Activated effector memory CD4-positive, alpha-beta T cell treated with Interleukin-2 at 50 U/mL for 16 hours (primary cell): ENCODE results near the gene CLPTM1L.
"Not testable (repeated sequence)": the region's sequence is repeated elsewhere in the genome, so short reads cannot be mapped to it uniquely, and the experiment has no call there.

Source experiments
- DNase-seq: peaks from one replicate; pipeline ENCODE4 v3.0.0-alpha.2; 2020

The CLPTM1L gene

DNA sequence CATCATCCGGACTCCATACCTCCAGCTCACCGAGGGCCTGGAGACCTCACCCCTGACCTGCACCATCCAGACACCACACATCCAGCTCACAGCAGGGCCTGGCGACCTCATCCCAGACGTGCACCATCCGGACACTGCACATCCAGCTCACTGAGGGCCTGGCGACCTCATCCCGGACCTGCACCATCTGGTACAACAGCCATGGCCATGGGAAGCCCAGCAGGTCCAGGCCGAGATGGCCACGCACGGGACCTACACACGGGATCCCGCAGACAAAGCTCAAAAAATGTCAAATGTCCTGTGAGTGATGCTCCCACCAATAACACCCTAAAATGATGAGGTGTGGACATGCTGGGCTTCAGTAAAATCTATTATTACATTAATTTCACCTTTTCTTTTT, 59.8 kb downstream of the CLPTM1L start:
- no peak for DNase-seq

DNA sequence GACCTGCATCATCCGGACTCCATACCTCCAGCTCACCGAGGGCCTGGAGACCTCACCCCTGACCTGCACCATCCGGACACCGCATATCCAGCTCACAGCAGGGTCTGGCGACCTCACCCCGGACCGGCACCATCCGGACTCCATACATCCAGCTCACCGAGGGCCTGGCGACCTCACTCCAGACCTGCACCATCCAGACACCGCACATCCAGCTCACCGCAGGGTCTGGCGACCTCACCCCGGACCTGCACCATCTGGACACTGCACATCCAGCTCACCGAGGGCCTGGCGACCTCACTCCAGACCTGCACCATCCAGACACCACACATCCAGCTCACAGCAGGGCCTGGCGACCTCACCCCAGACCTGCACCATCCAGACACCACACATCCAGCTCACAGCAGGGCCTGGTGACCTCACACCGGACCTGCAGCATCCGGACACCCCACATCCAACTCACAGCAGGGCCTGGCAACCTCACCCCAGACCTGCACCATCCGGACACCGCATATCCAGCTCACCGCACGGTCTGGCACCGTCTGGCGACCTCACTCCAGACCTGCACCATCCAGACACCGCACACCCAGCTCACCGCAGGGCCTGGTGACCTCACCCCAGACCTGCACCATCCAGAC, 60.4 kb downstream of the CLPTM1L start:
- not testable (repeated sequence) for DNase-seq

DNA sequence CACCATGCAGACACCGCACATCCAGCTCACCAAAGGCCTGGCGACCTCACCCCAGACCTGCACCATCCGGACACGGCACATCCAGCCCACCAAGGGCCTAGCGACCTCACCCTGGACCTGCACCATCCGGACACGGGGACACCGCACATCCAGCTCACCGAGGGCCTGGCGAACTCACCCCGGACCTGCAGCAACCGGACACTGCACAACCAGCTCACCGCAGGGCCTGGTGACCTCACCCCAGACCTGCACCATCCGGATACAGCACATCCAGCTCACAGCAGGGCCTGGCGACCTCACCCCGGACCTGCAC, 61.2 kb downstream of the CLPTM1L start:
- not testable (repeated sequence) for DNase-seq

DNA sequence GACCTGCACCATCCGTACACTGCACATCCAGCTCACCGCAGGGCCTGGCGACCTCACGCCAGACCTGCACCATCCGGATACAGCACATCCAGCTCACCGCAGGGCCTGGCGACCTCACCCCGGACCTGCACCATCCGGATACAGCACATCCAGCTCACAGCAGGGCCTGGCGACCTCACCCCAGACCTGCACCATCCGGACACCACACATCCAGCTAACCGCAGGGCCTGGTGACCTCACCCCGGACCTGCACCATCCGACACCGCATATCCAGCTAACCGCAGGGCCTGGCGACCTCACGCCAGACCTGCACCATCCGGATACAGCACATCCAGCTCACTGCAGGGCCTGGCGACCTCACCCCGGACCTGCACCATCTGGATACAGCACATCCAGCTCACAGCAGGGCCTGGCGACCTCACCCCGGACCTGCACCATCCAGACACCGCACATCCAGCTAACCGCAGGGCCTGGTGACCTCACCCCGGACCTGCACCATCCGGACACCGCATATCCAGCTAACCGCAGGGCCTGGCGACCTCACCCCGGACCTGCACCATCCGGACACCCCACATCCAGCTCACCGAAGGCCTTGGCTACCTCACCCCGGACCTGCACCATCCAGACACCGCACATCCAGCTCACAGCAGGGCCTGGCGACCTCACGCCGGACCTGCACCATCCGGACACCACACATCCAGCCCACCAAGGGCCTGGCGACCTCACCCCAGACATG, 61.7 kb downstream of the CLPTM1L start:
- DNase-seq = not testable (repeated sequence)

DNA sequence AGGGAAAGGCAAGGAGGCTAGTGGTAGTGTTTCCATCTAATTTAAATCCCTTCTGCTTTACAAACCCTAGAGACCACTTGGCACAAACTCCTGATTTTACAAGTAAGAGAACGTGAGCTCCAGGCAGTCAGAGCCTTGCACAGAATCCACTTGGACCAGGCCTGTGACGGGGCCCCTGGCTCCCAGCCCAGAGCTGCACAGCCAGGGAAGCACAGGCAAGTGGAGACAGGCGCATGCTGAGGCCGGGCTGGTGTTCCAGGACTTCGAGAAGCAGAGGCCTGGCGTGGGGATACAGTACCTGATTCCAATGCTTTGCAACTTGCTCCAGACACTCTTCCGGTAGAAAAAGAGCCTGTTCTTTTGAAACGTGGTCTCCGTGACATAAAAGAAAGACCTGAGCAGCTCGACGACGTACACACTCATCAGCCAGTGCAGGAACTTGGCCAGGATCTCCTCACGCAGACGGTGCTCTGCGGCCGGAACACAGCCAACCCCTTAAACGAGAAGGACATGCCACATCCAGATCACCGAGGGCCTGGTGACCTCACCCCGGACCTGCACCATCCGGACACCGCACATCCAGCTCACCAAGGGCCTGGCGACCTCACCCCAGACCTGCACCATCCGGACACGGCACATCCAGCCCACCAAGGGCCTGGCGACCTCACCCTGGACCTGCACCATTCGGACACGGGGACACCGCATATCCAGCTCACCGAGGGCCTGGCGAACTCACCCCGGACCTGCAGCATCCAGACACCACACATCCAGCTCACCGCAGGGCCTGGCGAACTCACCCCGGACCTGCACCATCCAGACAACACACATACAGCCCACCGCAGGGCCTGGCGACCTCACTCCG, 62.5 kb downstream of the CLPTM1L start:
- no peak for DNase-seq

DNA sequence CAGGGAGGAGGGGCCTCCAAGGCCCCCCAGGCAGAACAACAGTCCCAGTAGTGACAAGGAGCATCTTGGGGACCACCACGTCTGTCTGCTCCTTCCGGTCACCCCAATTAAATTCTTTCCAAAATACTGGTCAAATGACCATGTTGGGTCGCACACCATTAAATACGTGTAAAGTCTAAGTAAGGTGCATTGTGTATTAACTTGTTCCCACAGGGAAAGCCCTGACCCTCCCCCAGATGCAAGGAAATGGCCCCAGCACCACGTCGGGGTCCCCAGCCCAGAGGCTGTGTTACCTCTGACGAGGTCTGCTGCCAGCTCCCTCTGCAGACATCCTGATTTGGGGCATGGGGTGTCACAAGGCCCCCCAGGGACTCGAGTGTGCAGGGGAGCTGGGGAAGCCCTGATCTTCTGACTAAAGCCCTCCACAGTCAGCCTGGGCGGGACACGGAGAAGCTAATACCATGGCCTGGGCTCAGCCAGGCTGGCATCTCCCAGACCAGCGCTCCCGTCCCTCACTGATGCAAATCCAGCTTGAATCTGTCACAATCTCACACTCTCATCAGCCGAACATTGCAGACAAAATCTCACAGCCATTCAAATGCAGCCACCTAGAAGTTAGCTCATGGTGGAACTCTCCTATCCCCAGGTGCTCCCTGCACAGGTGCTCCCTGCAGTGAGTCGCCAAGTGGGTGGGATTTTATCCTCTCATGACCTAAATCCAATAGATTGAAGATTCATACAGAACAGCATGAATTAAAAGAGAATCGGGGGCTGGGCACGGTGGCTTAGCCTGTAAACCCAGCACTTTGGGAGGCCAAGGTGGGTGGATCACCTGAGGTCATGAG, 63.6 kb downstream of the CLPTM1L start:
- DNase-seq = no peak

DNA sequence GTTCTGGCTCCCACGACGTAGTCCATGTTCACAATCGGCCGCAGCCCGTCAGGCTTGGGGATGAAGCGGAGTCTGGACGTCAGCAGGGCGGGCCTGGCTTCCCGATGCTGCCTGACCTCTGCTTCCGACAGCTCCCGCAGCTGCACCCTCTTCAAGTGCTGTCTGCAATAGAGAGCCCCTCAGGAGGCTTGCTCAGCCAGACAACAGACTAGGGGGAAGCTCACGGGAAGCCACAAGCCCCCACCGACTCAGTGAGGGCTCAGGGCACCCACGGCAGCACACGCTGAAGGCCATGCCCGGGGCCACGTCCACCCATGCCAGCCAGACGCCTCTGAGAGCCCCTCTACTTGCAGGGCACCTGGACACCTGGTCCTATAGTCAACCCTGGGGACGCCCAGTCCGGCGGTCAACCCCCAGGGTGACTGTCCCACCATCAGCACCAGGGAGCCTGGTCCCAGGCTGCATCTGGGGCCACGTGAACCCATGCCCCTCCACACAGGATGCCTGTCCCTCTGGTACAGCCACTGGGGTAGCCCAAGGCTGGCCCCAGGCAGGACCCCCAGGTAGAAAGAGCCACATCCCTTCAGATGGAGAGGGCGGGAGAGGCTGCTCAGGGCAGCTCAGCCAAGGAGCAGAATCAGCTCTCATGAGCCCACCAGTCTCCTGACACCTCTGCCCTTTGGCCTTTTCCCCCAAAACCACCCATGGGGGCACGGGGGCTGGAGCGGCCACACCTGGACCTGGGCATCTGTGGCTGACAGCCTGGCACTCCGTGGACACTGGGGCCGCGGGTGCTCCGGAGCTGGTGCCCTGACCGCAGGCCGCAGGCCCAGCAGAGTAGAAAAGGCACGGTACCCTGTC, 64.5 kb downstream of the CLPTM1L start:
- no peak for DNase-seq

DNA sequence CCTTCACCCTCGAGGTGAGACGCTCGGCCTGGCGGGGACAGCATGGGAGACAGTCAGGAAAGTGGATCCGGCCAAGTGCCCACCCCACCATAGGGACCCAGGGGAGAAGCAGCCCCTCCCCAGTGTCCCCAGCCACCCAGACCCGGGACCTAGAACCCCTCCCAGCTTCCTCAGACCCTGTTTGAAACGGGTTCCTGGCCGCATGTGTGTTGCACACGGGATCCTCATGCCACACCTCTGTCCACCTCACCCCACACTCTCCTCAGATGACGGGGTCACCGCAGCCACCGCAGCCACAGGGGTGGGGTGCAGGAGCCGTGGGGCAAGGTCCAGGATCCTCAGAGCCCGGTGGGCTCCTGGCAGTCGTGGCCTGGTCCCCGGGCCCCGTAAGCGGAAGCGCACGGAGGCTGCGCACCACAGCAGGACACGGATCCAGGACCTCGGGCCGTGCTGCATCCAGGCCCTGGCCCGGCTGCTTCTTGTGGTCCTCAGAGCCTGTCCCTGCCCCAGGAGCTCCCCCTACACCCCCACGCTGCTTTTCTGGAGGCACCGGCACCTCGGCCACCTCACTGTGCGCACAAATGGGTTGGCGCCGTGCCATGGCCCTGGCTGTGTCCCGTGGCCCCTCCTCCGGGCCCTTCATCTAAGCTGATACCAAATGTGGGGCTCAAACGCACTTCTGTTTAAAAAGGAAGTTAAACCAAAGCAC, 65.3 kb downstream of the CLPTM1L start:
- DNase-seq = no peak

DNA sequence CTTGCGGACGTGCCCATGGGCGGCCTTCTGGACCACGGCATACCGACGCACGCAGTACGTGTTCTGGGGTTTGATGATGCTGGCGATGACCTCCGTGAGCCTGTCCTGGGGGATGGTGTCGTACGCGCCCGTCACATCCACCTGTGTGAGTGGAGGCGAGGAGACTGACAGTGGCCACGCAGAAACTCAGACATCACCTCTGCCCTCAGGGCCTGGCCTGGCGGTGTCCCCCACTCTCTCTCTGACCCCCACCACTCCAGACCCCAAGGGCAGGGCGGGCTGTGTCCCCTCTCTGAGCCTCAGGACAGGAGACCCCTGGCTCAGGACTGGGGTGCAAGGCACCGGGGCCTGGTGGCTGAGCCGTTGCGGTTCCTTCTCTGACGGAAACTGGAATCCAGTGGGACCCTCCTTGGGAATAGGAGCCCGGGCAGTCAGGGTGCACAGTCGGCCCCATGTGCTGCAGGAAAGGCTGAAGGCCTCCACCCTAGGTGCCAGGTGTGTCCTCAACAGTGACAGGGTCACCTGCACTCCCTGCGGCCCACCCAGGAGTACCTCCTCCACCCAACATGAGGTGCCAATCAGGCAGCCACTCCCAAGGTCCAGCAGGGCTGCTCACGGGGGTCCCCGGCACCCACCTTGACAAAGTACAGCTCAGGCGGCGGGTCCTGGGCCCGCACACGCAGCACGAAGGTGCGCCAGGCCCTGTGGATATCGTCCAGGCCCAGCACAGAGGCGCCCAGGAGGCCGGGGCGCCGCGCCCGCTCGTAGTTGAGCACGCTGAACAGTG, 66.0 kb downstream of the CLPTM1L start:
- DNase-seq = no peak

DNA sequence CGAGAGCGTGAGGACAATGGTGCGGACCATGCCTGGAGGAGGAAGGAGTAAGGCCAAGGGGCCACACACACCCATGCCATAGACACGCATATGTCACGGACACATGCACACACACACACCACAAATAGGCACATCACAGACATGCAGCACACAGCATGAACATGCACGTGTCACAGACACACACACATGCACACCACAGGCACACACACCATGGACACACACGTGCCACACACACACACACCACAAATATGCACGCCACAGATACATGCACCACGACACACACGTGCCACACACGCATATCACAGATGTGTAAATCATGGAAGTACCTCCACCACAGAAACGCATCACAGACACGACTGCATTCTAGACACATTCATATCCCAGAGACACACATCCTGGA, 66.7 kb downstream of the CLPTM1L start:
- DNase-seq = no peak

DNA sequence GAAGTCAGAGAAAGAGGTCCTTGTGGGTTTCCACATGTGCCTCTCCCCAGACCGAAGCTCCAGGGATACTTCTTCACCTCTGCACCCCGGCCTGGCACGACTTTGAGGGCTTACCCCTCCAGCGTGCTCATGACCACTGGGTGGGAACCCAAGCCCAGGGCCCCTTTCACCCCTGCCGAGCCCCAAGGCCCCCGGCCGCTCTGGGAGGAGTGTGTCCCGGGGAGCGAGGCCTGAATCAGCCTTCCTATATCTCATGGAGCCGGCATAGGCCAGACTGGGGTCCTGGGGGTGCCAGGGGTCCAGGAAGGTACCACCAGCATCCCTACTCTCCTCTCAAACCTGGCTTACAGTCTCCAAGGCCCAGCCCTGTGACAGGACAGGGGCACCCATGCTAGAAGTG, 67.1 kb downstream of the CLPTM1L start:
- no peak for DNase-seq

DNA sequence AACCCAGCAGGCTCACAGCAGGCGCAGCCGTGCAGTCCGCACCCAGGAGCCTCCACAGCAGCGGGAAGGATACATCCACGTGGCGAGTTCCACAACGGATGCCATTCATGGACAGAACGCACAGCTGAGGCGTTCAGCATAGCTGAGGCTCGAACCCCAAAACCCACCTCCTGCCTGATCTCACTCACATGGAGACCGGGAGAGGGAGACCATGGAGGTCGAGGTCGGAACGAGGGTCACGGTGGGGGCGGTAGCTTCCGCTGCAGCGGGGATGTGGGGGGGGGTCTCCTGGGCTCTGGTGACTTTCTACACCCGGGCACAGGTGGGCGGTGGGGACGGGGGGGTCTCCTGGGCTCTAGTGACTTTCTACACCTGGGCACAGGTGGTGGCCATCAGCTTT, 67.6 kb downstream of the CLPTM1L start:
- DNase-seq = no peak

DNA sequence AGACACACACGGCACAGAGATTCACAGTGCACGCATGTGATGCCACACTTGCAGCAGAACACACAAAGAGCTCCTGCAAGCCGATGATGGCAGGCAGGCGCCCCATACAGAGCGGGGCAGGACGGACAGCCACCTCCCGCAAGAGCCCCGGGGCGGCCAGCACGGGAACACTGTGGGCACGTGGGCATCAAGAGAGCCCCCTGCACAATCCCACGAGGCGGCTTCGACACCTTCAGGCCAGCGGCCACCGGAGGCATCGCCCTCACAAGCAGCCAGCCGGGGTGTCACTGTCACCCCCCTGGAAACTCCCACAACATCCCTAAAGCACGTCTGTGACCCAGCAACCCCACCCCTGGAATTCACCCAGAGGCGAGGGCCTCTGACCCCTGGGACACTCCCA, 68.0 kb downstream of the CLPTM1L start:
- no peak for DNase-seq

DNA sequence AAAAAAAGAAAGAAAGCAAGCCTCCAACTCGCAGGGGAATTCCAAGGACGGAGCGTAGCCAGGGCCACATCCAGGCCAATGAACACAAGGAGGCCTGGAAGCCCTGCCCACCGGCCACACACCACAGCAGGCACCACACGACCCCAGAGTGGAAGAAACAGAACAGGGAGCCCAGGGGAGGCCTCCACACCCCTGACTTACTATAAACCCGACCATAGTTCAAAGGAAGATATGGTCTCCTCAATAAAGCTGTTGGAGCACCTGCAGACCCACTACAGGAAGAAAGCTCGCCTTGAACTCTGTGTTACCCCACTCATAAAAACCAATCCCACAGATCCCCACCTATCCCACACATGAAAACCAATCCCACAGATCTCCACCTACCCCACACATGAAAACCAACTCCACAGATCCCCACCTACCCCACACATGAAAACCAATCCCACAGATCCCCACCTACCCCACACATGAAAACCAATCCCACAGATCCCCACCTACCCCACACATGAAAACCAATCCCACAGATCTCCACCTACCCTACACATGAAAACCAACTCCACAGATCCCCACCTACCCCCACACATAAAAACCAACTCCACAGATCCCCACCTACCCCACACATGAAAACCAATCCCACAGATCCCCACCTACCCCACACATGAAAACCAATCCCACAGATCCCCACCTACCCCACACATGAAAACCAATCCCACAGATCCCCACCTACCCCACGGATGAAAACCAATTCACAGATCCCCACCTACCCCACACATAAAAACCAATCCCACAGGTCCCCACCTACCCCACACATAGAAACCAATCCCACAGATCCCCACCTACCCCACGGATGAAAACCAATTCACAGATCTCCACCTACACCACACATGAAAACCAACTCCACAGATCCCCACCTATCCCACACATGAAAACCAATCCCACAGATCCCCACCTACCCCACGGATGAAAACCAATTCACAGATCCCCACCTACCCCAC, 69.2 kb downstream of the CLPTM1L start:
- DNase-seq = not testable (repeated sequence)

DNA sequence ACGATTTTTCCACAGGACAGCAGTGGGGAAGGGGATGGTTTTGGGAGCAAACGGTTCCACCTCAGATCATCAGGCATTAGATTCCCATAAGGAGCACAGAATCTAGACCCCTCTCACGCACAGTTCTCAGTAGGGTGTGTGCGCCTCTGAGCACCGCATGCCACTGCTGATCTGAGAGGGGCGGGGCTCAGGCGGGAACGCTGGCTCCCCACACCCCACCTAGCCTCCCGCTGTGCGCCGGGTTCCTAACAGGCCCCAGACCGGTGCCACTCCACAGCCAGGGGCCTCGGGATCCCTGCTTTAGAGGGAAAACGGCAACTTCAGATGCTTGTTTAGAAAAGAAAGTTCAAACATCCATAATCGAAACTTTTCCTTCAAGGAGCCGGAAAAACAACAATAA, 70.4 kb downstream of the CLPTM1L start:
- no peak for DNase-seq

DNA sequence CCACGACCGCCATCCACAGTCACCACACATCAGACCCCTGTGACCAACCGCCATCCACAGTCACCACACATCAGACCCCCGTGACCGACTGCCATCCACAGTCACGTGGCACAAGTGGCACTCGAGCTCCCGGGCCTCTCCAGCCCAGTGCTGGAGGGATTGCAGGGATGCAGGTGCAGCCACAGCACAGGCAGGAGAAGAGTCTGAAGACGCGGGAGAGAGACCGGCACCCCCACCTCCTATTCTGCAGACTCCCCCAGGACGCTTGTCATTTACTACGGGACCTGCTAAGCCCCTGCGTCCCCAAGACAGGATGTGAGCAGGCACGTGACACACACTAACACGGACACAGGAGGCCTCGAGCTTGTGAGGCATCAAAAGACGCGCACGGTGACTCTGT, 71.2 kb downstream of the CLPTM1L start:
- DNase-seq = no peak

DNA sequence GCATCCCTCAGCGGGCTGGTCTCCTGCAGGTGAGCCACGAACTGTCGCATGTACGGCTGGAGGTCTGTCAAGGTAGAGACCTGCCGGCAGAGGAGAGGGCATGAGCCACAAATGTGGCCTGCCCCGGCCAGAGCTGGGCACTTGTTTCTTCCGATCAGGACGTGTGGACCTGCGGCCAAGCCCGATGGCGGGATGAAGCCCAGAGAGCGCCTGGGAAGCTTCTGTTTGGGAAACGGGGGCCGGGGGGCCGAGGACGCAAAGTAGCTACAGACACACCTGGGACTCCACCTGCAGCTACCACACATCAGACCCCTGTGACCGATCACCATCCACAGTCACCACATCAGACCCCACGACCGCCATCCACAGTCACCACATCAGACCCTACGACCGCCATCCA, 72.7 kb downstream of the CLPTM1L start:
- no peak for DNase-seq

DNA sequence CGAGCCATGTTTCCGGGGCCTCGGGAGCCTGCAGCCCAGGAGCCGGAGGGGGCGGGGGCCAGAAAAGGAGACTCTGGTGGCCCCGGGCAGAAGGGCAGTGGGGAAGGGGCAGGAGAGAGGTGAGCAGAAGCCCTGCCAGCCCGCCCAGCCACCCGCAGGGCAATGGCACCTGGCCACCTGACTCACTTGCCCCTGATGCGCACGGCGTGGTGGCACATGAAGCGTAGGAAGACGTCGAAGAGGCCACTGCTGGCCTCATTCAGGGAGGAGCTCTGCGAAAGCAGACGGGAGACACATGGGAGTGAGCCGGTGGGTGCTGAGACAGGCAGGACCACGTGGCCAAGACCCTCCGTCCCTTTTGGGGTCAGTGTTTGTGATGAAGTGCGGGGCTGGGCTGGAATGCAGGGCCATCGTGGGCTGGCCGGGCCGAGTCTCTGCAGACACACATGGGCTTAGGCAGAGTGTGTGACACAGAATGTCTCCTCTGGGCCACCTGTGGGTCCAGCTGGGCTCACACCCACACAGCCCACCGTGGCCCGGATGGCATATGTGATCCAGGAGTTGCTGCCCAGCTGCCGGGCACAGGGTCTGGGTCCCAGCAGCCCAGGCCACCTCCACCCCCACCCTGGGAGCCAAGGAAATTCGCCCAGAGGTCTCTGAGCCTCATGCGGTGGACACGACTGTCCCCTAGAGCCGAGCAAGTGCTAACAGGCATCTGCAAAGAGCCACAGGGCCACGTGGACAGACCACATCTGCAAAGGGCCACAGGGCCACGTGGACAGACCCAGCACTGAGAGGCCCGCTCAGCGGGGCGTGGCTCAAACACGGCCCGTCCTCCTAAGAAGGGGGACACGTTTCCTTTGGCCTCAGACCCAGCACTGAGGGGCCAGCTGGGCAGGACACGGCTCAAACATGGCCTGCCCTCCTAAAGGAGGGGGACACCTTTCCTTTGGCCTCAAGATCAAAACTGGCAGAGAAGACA, 73.7 kb downstream of the CLPTM1L start:
- no peak for DNase-seq
